ENCODE measurements around the gene RBM44. TPM values are rescaled to one million over a fixed set of nuclear protein-coding genes. Genes with fewer than 3 reads are reported as not detected.

The RBM44 gene
- total RNA-seq, 4 donors from 2014 or later = under 0.01 to 3.6 (median 1.8) TPM

GRCh38 chr2:237786936-237787335 lies 11.6 kb upstream of the RBM44 start:
- intact Hi-C loops (cut with DNase I; ENCODE audit: low total_unique reads) = no loop called here
- H3K27me3 ChIP-seq = no peaks in the 10 kb centered on the region
- no peaks in the 10 kb centered on the region for H3K36me3 ChIP-seq
- no peak for DNase-seq
- no peaks in the 10 kb centered on the region for H3K4me1 ChIP-seq
- no peaks in the 10 kb centered on the region for H3K9me3 ChIP-seq
- no peak overlapping the region for H3K27ac ChIP-seq
- TF ChIP-seq POLR2A (IDR thresholded peaks at IDR 0.05) (no peak), CTCF (IDR thresholded peaks at IDR 0.05) (no peak)
- H3K4me3 ChIP-seq = no peak overlapping the region

GRCh38 chr2:237790353-237790752 lies 8.2 kb upstream of the RBM44 start:
- no peaks in the 10 kb centered on the region for H3K9me3 ChIP-seq
- no peaks in the 10 kb centered on the region for H3K27me3 ChIP-seq
- no peaks in the 10 kb centered on the region for H3K4me1 ChIP-seq
- intact Hi-C loops (cut with DNase I; ENCODE audit: low total_unique reads) = no loop called here
- no peak for DNase-seq
- H3K27ac ChIP-seq = no peak overlapping the region
- H3K4me3 ChIP-seq = no peak overlapping the region
- no peak for TF ChIP-seq POLR2A (IDR thresholded peaks at IDR 0.05)
- TF ChIP-seq CTCF (IDR thresholded peaks at IDR 0.05) = no peak
- no peaks in the 10 kb centered on the region for H3K36me3 ChIP-seq

- Histone ChIP-seq H3K36me3 (no peaks in the 10 kb centered on the region), H3K4me3 (no peak overlapping the region), H3K9me3 (no peaks in the 10 kb centered on the region), H3K4me1 (no peaks in the 10 kb centered on the region), H3K27me3 (no peaks in the 10 kb centered on the region), H3K27ac (no peak overlapping the region)
- no peak for DNase-seq
- intact Hi-C loops (cut with DNase I; ENCODE audit: low total_unique reads) = no loop called here
- TF ChIP-seq POLR2A (IDR thresholded peaks at IDR 0.05) = no peak
These were observed 6.4 kb upstream of the RBM44 start for GRCh38 chr2:237791977-237792727.

GRCh38 chr2:237797253-237797652 lies 1.3 kb upstream of the RBM44 start:
- Histone ChIP-seq H3K27ac (no peak overlapping the region), H3K4me3 (no peak overlapping the region), H3K4me1 (no peaks in the 10 kb centered on the region), H3K36me3 (no peaks in the 10 kb centered on the region), H3K9me3 (no peaks in the 10 kb centered on the region), H3K27me3 (no peaks in the 10 kb centered on the region)
- no peak for DNase-seq
- TF ChIP-seq POLR2A (IDR thresholded peaks at IDR 0.05) (no peak), CTCF (IDR thresholded peaks at IDR 0.05) (no peak)
- intact Hi-C loops (cut with DNase I; ENCODE audit: low total_unique reads) = no loop called here

GRCh38 chr2:237799060-237799428 lies 465 bp downstream of the RBM44 start:
- Histone ChIP-seq H3K27me3 (no peaks in the 10 kb centered on the region), H3K4me3 (no peak overlapping the region), H3K4me1 (no peaks in the 10 kb centered on the region), H3K9me3 (no peaks in the 10 kb centered on the region), H3K36me3 (no peaks in the 10 kb centered on the region), H3K27ac (no peak overlapping the region)
- intact Hi-C loops (cut with DNase I; ENCODE audit: low total_unique reads) = no loop called here
- no peak for DNase-seq
- no peak for TF ChIP-seq CTCF (IDR thresholded peaks at IDR 0.05)
- no peak for TF ChIP-seq POLR2A (IDR thresholded peaks at IDR 0.05)

All from uterus (tissue), 4 donors.